ENCODE data around the gene MTERF2.
"Not testable (repeated sequence)": the region's sequence is repeated elsewhere in the genome, so short reads cannot be mapped to it uniquely, and the experiment has no call there.

Gene MTERF2

DNA sequence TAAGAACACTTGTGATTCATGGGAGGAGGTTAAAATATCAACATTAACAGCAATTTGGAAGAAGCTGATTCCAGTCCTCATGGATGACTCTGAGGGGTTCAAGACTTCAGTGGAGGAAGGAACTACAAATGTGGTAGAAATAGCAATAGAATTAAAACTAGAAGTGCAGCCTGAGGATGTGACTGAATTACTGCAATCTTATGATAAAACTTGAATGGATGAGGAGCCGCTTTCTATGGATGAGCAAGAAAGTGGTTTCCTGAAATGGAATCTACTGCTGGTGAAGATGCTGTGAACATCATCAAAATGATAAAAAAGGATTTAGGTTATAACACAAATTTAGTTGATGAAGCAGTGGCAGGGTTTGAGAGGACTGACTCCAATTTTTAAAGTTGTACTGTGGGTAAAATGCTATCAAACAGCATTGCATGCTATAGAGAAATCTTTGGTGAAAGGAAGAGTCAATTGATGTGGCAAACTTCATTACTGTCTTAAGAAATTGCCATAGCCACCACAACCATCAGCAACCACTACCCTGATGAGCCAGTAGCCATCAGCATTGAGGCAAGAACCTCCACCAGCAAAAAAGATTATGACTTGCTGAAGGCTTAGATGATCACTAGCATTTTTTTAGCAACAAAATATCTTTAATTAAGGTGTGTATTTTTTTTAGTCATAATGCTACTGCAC is 25.9 kb upstream of the MTERF2 start:
- no peak overlapping the region for H3K4me3 ChIP-seq (ENCODE audit: low read depth, low read length)
- no peak for DNase-seq (ENCODE audit: low read depth)
- TF ChIP-seq, protein P1, sequence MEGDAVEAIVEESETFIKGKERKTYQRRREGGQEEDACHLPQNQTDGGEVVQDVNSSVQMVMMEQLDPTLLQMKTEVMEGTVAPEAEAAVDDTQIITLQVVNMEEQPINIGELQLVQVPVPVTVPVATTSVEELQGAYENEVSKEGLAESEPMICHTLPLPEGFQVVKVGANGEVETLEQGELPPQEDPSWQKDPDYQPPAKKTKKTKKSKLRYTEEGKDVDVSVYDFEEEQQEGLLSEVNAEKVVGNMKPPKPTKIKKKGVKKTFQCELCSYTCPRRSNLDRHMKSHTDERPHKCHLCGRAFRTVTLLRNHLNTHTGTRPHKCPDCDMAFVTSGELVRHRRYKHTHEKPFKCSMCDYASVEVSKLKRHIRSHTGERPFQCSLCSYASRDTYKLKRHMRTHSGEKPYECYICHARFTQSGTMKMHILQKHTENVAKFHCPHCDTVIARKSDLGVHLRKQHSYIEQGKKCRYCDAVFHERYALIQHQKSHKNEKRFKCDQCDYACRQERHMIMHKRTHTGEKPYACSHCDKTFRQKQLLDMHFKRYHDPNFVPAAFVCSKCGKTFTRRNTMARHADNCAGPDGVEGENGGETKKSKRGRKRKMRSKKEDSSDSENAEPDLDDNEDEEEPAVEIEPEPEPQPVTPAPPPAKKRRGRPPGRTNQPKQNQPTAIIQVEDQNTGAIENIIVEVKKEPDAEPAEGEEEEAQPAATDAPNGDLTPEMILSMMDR (IDR thresholded peaks at IDR 0.05; ENCODE audit: control insufficient read depth, extremely low read depth, insufficient read depth): no peak

DNA sequence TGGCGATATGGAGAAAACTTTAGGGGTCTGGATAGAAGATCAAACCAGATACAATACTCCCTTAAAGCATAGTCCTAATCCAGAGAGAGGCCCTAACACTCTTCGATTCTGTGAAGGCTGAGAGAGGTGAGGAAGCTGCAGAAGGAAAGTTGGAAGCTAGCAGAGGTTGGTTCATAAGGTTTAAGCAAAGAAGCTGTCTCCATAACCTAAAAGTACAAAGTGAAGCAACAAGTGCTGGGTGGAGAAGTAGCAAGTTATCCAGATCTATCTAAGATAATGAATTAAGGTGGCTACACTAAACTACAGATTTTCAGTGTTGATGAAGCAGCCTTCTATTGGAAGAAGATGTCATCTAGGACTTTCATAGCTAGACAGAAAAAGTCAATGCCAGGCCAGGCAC is 24.6 kb upstream of the MTERF2 start:
- TF ChIP-seq, protein P1 (IDR thresholded peaks at IDR 0.05; ENCODE audit: control insufficient read depth, extremely low read depth, insufficient read depth): no peak
- no peak overlapping the region for H3K4me3 ChIP-seq (ENCODE audit: low read depth, low read length)
- DNase-seq (ENCODE audit: low read depth): no peak

DNA sequence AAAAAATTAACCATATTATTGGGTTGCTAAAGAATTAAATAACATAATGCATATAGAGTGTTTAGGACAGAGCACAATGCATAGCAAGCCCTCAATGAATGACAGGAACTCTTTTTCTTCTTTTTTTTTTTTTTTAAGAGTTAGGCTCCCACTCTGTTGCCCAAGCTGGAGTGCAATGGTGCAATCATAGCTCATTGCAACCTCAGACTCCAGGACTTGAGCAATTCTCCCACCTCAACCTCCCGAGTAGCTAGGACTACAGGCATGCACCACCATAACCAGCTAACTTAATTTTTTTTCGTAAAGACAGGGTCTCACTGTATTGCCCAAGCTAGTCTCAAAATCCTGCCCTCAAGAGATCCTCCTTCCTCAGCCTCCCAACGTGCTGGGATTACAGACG is 20.5 kb upstream of the MTERF2 start:
- DNase-seq (ENCODE audit: low read depth): no peak
- no peak overlapping the region for H3K4me3 ChIP-seq (ENCODE audit: low read depth, low read length)
- TF ChIP-seq, protein P1 (IDR thresholded peaks at IDR 0.05; ENCODE audit: control insufficient read depth, extremely low read depth, insufficient read depth): no peak

- H3K4me3 ChIP-seq (ENCODE audit: low read depth, low read length); DNase-seq (ENCODE audit: low read depth): not testable (repeated sequence)
Measured at GRCh38 chr12:107002665-107003064, 15.7 kb upstream of the MTERF2 start.

DNA sequence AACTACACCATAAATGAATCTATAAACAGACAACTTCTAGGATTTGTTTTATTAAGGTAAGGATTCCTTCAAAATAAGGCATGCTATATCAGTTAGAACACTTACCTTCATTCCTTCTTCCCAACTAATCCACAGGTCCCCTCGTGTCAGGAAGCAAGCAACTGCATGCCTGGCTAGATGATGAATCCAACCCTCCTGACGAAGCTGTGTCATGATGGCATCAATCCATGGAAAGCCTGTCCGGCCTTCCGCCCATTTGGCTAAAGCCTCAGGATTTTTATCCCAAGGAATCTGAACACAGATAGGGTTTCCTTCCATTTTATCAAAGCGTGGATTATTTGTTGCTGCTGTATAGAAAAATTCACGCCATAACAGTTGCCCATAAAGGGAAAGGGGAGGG is 12.5 kb upstream of the MTERF2 start:
- TF ChIP-seq, protein P1 (IDR thresholded peaks at IDR 0.05; ENCODE audit: control insufficient read depth, extremely low read depth, insufficient read depth): no peak
- no peak for DNase-seq (ENCODE audit: low read depth)

DNA sequence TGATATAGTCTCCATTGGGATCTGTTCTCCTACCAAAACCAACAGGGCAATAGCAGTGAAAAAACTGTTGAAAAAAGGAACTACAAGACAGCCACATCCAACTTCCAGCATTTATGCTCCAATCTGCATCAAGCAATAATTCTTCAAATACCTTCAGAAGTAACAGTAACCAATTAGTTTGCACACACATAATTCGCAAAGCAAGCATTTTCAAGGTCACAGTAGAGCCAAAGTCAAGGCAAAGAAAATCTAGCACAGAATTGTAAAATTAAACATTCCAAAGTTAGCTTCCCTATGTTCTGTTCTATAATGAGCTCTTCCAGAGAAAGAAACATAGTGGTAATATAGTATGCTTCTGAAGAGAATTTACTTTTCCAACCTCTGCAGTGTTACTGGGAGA is 11.0 kb upstream of the MTERF2 start:
- no peak overlapping the region for H3K4me3 ChIP-seq (ENCODE audit: low read depth, low read length)
- no peak for DNase-seq (ENCODE audit: low read depth)
- TF ChIP-seq, protein P1 (IDR thresholded peaks at IDR 0.05; ENCODE audit: control insufficient read depth, extremely low read depth, insufficient read depth): no peak

More for the DNA sequence above, 12.5 kb upstream of the MTERF2 start:
- H3K4me3 ChIP-seq (ENCODE audit: low read depth, low read length): no peak overlapping the region

- not testable (repeated sequence) for DNase-seq (ENCODE audit: low read depth); H3K4me3 ChIP-seq (ENCODE audit: low read depth, low read length)
Measured at GRCh38 chr12:106996102-106996501, 9.2 kb upstream of the MTERF2 start.

GRCh38 chr12:106994579-106995220 is 7.8 kb upstream of the MTERF2 start:
- DNase-seq (ENCODE audit: low read depth): no peak
- TF ChIP-seq, protein P1 (IDR thresholded peaks at IDR 0.05; ENCODE audit: control insufficient read depth, extremely low read depth, insufficient read depth): no peak
- H3K4me3 ChIP-seq (ENCODE audit: low read depth, low read length): no peak overlapping the region
